ENCODE results near the gene NXF1.

GRCh38 chr11:62752994-62753735 lies 52.1 kb downstream of the NXF1 start:
- no peak for TF ChIP-seq CTCF (IDR thresholded peaks at IDR 0.05; ENCODE audit: poor library complexity)
- no peak for TF ChIP-seq EZH2phosphoT487 (IDR thresholded peaks at IDR 0.05; ENCODE audit: low read depth, severe bottlenecking, unreplicated experiment)
- no peak for TF ChIP-seq EZH2 (IDR thresholded peaks at IDR 0.05; ENCODE audit: borderline replicate concordance)
